ENCODE results near the gene OCA2. TPM values are rescaled to one million over a fixed set of nuclear protein-coding genes. Genes with fewer than 3 reads are reported as not detected.
"Not testable (repeated sequence)": the region's sequence is repeated elsewhere in the genome, so short reads cannot be mapped to it uniquely, and the experiment has no call there.

Gene OCA2
- total RNA-seq = 1 to 10 TPM in 1 of 4 donors, under 1 TPM in 1, not detected in 2; 0.19 to 1.1 TPM

GRCh38 chr15:28098766-28099554 is at the start of gene OCA2:
TSS of gene OCA2 (minus strand) at chr15:28099315. CDS start at chr15:28081874, 17,441 bp downstream.
- DNase-seq (ENCODE audit: low spot score) (no peak), ATAC-seq (ENCODE audit: low FRiP score) (peak; percentile 57)

GRCh38 chr15:28147801-28148200 is 48.7 kb upstream of the OCA2 start:
- no peak for TF ChIP-seq CTCF (IDR thresholded peaks at IDR 0.05)
- DNase-seq (ENCODE audit: low spot score) (no peak), ATAC-seq (ENCODE audit: low FRiP score) (no peak)

More at GRCh38 chr15:28098766-28099554, at the start of gene OCA2:
- TF ChIP-seq CTCF (IDR thresholded peaks at IDR 0.05) = no peak

GRCh38 chr15:28145419-28145818 is 46.3 kb upstream of the OCA2 start:
- ATAC-seq (ENCODE audit: low FRiP score); DNase-seq (ENCODE audit: low spot score): not testable (repeated sequence)

- no peak for ATAC-seq (ENCODE audit: low FRiP score)
Observed at GRCh38 chr15:28140062-28140461, 40.9 kb upstream of the OCA2 start.

GRCh38 chr15:28137408-28138039 is 38.4 kb upstream of the OCA2 start:
- ATAC-seq (ENCODE audit: low FRiP score) = not testable (repeated sequence)

More at GRCh38 chr15:28140062-28140461, 40.9 kb upstream of the OCA2 start:
- DNase-seq (ENCODE audit: low spot score) = no peak
- no peak for TF ChIP-seq CTCF (IDR thresholded peaks at IDR 0.05)

GRCh38 chr15:28136236-28136904 is 37.3 kb upstream of the OCA2 start:
- ATAC-seq (ENCODE audit: low FRiP score); DNase-seq (ENCODE audit: low spot score): not testable (repeated sequence)

More at GRCh38 chr15:28137408-28138039, 38.4 kb upstream of the OCA2 start:
- DNase-seq (ENCODE audit: low spot score) = not testable (repeated sequence)

- no peak for ATAC-seq (ENCODE audit: low FRiP score)
- no peak for TF ChIP-seq CTCF (IDR thresholded peaks at IDR 0.05)
Observed at GRCh38 chr15:28133281-28133680, 34.2 kb upstream of the OCA2 start.

GRCh38 chr15:28132524-28133275 is 33.6 kb upstream of the OCA2 start:
- DNase-seq (ENCODE audit: low spot score) (no peak), ATAC-seq (ENCODE audit: low FRiP score) (no peak)
- no peak for TF ChIP-seq CTCF (IDR thresholded peaks at IDR 0.05)

More at GRCh38 chr15:28133281-28133680, 34.2 kb upstream of the OCA2 start:
- DNase-seq (ENCODE audit: low spot score) = no peak

All from omental fat pad (tissue), 4 donors.